Erythroblast (primary cell): Measurements from ENCODE around the gene ADGRD1.

Experiments used
- GATA1 ChIP-seq: IDR thresholded peaks from 2 replicates; pipeline ENCODE4 v1.6.1; 2011; ENCODE audit warnings: low read depth, mild to moderate bottlenecking, control low read depth, low read length, moderate library complexity
- POLR2A ChIP-seq: IDR thresholded peaks from 2 replicates; pipeline ENCODE4 v1.6.1; 2011; ENCODE audit warnings: mild to moderate bottlenecking, low read length

DNA sequence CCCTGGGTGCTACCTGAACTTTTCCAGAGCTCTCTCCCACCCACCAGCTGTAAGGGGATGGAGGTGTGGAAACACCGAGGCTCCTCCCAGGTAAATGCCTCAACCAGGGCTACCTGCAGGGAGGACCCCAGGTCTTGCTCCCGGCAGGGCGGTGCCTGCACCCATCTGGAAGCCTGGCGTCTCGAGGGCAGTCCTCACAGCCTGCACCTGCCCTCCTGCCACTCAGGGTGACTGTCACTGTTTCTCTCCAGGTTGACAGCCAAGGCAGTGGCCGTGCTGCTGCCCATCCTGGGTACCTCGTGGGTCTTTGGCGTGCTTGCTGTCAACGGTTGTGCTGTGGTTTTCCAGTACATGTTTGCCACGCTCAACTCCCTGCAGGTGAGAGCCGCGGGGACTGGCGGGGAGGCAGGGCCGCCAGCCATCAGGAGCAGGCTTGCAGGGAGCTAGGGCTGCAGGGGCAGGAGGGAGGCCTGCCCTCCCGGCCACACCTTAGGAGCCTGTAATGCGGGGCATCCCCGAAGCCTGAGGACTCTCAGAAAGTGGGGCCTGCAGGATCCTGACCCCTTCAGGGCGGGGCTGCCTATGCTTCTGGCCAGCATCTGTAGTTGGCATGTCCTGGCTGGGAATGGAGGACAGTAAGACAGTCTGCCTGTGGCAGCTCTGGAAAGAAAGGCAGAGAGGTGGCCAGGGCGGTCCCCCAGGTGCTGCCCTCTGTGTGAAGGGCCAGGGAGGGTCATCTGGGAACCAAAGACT, 182.3 kb downstream of the ADGRD1 start:
- TF ChIP-seq POLR2A (no peak), GATA1 (no peak)
